Measurements from ENCODE around the gene OTOGL.

OTOGL gene

DNA sequence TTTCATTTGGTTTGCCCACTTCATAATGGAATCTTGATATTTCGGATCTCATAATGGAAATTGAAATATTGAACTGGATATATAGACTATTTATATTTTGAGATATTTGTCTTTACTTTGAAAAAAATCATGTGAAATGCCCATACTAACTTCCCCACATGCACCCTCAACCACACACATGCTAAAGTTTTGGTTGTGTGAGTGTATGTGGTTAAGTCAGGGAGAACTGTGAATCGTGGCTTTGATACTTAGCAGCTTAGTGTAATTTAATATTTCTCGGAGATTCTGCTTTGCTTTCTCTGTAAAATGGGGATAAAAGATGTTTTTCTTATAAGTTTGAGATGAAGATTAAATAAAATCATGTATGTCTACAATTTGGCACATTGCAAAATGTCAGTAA, 162.1 kb downstream of the OTOGL start:
- no peak for TF ChIP-seq TAF1 (IDR thresholded peaks at IDR 0.05; ENCODE audit: borderline replicate concordance, insufficient read depth, low read length)
- no peak for TF ChIP-seq POLR2AphosphoS5 (IDR thresholded peaks at IDR 0.05; ENCODE audit: low read depth, low read length)
- TF ChIP-seq SIN3A (IDR thresholded peaks at IDR 0.05; ENCODE audit: borderline replicate concordance, insufficient read depth, low read length): no peak
- no peak for TF ChIP-seq FOXP2 (optimal IDR thresholded peaks at IDR 0.05; ENCODE audit: borderline replicate concordance, extremely low read depth, extremely low read length, insufficient read depth)
- no peak for TF ChIP-seq REST (IDR thresholded peaks at IDR 0.05; ENCODE audit: insufficient read depth in 1 of 2, low read depth in 2 of 2, low read length in 2 of 2)

DNA sequence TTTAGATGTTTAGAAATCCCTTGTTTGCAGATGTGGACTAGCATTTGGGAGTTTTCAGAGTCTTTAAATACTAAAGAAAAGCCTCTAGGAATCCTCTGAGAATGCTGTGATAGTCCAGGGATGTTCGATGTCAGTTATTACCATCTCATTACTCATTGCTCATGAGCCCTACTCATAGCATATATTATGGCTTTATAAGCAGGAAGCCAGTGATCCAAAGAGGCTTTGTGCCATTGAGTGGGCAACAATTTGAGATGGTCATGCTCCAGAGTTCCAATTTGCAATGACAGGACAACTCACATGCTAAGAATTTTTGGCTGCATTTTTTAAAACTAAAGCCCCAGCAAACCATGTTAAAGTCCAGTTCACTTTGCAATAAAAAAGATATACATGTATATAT, 163.0 kb downstream of the OTOGL start:
- TF ChIP-seq REST (IDR thresholded peaks at IDR 0.05; ENCODE audit: insufficient read depth in 1 of 2, low read depth in 2 of 2, low read length in 2 of 2) (no peak), FOXP2 (optimal IDR thresholded peaks at IDR 0.05; ENCODE audit: borderline replicate concordance, extremely low read depth, extremely low read length, insufficient read depth) (no peak), POLR2AphosphoS5 (IDR thresholded peaks at IDR 0.05; ENCODE audit: low read depth, low read length) (no peak), TAF1 (IDR thresholded peaks at IDR 0.05; ENCODE audit: borderline replicate concordance, insufficient read depth, low read length) (no peak), SIN3A (IDR thresholded peaks at IDR 0.05; ENCODE audit: borderline replicate concordance, insufficient read depth, low read length) (no peak)

DNA sequence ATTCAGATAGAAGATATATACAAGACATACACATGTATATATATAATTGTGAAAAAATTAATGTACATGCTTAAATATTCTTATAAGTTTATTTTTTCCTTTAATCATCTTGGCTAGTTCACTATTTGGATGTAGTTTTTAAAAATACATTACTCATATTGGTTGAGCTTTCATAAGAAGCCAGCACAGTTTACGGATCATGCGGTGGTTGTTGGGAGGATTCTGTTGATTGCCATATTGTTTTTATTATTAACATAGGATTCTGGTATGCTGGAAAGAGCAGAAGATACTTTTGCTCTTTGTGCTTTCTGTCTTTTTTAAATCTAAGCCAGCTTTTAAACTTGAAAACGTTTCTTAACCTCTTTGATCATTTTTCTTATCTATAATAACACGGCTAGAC, 163.4 kb downstream of the OTOGL start:
- TF ChIP-seq POLR2AphosphoS5 (IDR thresholded peaks at IDR 0.05; ENCODE audit: low read depth, low read length): no peak
- TF ChIP-seq FOXP2 (optimal IDR thresholded peaks at IDR 0.05; ENCODE audit: borderline replicate concordance, extremely low read depth, extremely low read length, insufficient read depth): no peak
- no peak for TF ChIP-seq SIN3A (IDR thresholded peaks at IDR 0.05; ENCODE audit: borderline replicate concordance, insufficient read depth, low read length)
- no peak for TF ChIP-seq TAF1 (IDR thresholded peaks at IDR 0.05; ENCODE audit: borderline replicate concordance, insufficient read depth, low read length)
- no peak for TF ChIP-seq REST (IDR thresholded peaks at IDR 0.05; ENCODE audit: insufficient read depth in 1 of 2, low read depth in 2 of 2, low read length in 2 of 2)

DNA sequence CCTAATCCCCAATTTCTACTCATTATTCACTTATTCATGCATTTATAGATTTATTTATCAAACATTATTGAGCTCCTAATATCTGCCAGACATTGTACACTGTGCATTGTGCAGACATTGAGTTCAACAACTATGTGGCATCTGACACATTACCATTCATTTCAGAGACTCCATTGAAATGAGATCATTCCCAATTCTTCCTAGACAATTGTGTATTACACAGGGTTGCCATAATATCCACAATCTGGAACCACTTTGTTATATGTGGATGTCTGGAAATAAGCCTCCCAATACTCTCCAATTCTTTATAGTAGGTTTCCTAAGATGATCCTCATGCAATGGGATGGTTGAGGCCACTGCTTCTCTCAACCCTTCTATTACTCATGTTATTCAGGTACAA, 165.0 kb downstream of the OTOGL start:
- TF ChIP-seq SIN3A (IDR thresholded peaks at IDR 0.05; ENCODE audit: borderline replicate concordance, insufficient read depth, low read length): no peak
- TF ChIP-seq FOXP2 (optimal IDR thresholded peaks at IDR 0.05; ENCODE audit: borderline replicate concordance, extremely low read depth, extremely low read length, insufficient read depth): no peak
- no peak for TF ChIP-seq POLR2AphosphoS5 (IDR thresholded peaks at IDR 0.05; ENCODE audit: low read depth, low read length)
- no peak for TF ChIP-seq REST (IDR thresholded peaks at IDR 0.05; ENCODE audit: insufficient read depth in 1 of 2, low read depth in 2 of 2, low read length in 2 of 2)
- TF ChIP-seq TAF1 (IDR thresholded peaks at IDR 0.05; ENCODE audit: borderline replicate concordance, insufficient read depth, low read length): no peak

DNA sequence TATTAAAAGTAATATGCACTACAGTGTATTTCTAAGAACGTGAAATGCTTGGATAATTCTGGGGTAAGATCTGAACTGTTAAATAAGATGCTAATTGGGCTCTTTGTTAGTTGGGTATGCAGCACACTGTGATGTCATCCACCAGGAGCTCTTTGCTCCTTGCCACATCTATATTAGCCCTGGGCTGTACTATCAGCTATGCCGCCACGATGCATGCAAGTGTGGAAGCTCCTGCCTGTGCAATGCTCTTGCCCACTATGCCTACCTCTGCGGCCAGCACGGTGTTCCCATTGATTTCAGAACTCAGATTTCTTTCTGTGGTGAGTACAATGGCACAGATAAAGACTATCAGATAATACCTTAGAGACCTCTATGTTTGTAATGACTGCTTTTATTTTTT, 165.6 kb downstream of the OTOGL start:
- no peak for TF ChIP-seq FOXP2 (optimal IDR thresholded peaks at IDR 0.05; ENCODE audit: borderline replicate concordance, extremely low read depth, extremely low read length, insufficient read depth)
- no peak for TF ChIP-seq TAF1 (IDR thresholded peaks at IDR 0.05; ENCODE audit: borderline replicate concordance, insufficient read depth, low read length)
- no peak for TF ChIP-seq SIN3A (IDR thresholded peaks at IDR 0.05; ENCODE audit: borderline replicate concordance, insufficient read depth, low read length)
- no peak for TF ChIP-seq REST (IDR thresholded peaks at IDR 0.05; ENCODE audit: insufficient read depth in 1 of 2, low read depth in 2 of 2, low read length in 2 of 2)
- TF ChIP-seq POLR2AphosphoS5 (IDR thresholded peaks at IDR 0.05; ENCODE audit: low read depth, low read length): no peak
